Nucleus accumbens (tissue), 56 donors: ENCODE results near the gene C15orf61.

Experiments
- DNase-seq, 56 donors: peaks; one replicate each; lab custom pipeline; 2025; lab: John Stamatoyannopoulos, UW

The C15orf61 gene

GRCh38 chr15:67521029-67521782 is at the start of gene C15orf61:
Gene C15orf61, plus strand, starts transcription at chr15:67521131. Its CDS starts 118 bp downstream, at chr15:67521249.
- peak in 54 of 56 donors; percentile 45 to 91 (median 80) for DNase-seq

DNA sequence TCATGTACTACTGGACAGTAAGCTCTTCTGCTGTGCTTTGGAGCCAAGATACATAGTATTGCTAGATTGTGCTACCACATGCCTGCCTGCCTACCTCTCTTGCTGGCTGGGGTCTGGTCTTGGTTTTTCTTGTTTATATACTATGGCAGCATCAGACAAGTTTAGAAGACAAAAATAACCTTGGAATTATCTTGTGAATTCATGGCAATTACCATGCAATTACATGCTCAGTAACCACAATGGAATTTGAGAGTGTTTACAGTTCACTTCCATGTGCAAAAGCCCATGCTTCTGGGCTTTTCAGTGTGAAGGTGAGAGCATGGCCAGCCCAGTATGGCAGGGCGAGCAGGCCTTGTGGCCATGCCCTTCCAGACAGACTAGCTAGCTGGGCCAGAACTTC is 48.0 kb upstream of the C15orf61 start:
- no peak for DNase-seq

GRCh38 chr15:67474405-67475110 is 46.4 kb upstream of the C15orf61 start:
- no peak for DNase-seq

DNA sequence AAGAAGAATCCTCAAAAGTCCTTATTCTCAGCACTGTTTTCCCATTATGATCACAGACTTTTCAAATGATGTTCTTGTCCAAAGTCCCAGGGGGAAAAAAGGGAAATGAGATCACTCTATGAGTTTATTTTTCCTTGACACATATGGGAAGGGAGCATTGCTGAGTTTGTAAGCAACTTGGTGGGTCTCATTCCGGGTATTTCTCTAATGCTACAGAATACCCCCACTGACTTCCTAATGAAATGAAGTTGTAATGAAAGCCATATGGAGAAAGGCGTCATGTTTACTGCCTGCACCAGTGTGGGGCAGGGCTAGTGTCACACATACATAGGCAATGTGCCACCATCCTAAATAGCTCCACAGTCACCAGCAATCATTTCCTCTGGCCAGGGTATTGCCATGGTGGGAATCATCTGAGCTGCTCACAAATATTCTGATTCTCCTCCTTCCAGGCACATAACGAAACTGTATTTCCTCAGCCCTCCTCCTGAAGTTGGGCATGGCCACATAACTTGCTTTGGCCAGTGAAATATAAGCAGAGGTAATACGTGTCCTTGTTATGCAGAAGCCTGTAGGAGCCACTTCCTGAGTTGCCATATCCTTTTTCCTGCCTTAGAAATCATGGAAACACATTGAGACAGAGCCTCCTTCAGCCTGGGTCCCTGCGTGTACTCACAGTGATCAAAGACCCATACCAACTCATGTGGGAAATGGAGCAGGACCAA is 41.0 kb upstream of the C15orf61 start:
- DNase-seq: no peak

- DNase-seq: no peak
Observed at GRCh38 chr15:67480741-67481140, 40.2 kb upstream of the C15orf61 start.

DNA sequence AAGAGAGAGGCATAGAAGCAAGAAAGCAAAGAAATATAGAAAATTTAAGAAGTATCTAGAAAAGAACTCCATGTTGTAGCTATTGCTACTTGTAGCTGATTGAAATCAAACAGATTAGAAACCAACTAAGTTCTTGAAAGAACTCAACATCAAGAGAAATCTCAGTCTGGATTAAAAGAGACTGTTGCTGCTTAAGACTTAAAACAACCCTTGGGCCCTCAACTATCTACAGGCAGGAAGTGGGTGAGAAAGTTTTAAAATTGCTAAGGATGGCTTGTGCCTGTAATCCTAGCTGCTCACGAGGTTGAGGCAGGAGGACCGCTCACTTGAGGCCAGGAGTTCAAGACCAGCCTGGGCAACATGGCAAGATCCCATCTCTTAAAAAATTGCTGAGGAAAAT is 39.3 kb upstream of the C15orf61 start:
- DNase-seq: no peak

- DNase-seq: no peak
Observed at GRCh38 chr15:67495585-67495984, 25.3 kb upstream of the C15orf61 start.

DNA sequence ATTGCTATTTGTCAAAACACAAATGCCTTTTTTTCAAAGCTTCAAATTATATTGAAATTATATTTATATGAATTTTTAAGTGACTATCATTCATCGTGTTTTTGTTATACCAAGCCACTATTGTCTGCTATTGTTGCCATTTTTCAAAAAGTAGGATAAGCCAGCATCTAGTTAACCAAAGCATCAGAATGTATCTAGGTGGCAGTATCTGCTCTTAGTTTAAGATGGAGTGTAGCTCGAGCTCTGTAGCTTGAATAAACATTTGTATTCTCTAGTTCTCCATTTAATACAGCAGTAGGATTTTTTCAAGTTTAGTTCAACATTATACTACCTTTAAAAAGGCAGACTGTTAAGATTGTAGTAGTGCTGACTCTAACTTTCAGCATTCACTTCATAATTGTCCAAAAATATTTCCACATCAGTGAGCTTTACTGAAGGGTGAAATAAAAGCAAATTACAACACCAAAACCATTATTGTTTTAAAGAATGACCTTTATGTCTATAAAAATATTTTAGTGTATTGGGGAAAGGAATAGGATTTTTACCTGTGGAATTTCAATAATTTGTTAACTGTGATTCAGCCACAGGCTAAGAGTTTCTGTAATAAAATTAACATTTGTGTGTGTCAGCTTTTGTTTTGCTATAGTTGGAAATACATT is 19.6 kb upstream of the C15orf61 start:
- DNase-seq: no peak

DNA sequence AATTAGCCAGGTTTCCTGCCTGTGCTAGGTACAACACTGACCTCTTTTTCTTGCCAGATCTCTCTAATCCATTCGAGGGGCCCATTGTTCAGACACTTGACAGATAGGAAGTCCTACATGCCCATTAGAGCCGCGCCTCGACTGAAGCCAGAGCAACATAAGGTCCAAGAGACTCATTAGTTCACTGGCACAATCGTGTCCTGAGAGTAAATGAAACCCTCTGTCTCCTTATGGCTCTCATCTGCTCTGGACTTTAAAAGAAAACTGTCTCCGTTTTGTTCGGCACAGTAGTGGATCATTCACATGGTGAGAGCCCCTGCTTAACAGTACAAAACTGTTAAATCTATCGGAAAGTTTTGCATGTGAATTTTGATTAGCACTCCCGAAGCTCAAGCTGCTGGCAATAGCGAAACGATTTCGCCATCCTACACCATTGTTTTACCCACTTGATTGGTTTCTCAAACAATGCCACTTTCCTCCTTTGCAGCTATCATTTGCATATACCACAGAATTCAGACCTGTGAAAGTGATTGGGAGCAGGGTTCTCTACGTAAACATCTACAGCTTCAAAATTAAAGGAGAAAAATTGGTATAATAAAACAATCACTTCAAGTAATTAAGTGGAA is 19.0 kb upstream of the C15orf61 start:
- DNase-seq: peak in 3 of 56 donors; percentile 4 to 19 (median 7)

DNA sequence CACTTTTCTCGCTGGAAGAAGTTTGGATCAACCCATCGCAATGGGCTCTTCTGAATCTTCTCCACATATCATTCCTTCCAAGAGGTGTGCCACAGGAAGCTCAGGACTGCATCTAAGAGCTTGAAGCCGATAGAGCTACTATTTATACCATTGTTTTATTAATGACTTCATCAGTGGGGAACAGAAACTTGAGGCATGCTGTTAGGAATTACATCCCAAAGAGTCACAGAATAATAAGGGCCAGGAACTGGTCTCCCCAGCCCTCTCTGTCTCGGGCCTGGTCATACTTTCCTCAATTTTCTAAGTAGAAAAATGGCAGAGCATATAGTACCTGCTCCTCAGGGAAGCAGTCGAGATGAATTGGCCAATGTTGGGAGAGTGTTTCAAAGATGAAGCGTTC is 16.9 kb upstream of the C15orf61 start:
- no peak for DNase-seq

DNA sequence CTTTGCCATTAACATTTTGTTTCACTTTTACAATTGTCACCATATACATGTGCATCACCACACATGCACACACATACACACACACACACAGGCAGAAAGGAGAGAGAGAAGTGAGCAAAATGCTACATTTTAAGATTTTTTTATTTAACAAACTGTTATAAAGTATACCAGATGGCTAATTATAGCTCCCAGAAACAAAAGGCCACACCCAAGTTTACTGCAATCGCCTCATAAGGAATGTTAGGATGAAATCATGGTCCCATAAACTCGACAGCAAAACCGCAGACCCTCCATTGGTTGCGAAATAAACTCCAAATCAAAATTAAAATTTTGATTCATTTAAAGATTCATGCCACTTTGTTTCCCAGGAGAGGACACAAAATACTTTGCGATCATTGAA is 16.1 kb upstream of the C15orf61 start:
- no peak for DNase-seq

GRCh38 chr15:67505675-67506572 is 15.0 kb upstream of the C15orf61 start:
- DNase-seq: no peak

DNA sequence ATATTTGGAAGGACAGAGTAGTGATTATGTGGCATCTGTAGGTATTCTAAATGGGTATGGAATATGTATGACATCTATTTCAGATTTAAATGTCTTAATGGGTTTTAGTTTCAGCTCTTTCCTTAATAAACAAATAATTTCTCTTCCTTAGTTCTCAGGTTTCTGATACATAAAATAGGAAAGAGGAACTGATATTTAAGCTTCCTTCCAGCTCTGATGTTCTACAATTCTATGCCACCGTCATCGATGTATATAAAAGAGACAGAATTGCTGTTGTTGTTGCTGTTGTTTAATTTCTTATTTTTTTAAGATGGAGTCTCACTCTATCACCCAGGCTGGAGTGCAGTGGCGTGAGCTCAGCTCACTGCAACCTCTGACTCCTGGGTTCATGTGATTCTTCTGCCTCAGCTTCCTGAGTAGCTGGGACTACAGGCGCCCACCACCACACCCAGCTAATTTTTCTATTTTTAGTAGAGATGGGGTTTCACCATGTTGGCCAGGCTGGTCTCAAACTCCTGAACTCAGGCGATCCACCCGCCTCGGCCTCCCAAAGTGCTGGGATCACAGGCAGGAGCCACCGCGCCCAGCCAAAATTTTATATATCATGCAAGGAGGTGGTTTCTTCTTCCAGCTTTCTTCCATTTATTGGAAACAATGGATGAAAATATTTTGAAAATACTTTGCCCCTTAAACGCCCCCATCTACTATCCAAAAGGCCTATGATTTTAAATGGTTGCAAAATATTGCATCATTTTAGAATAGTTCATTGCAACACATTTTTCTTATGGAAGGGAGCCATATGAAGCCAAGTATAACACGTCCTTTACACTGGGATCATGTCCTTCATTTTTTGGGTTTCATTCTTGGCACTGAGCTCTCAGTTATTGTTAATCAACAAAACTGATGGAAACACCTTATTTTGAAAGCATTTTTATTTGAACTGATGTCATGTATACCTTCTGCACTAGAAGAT is 13.9 kb upstream of the C15orf61 start:
- DNase-seq: no peak

DNA sequence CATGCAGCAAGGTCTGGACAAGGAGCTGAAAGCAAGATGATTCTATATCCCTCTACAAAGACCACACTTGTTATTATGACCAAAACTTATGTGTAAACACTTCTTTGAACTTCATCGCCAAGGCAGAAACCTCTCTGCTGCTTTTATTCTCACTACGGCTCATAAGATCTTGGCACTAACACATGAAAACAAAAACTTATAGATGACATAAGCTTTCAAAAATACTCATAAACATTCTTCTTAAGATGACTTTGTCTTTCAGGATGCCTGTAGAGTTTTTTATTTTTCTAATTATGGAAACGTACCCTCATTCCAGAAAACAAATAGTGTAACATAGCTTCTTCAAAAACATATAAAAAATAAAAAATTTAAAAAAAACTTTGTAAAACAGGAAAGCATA is 12.5 kb upstream of the C15orf61 start:
- DNase-seq: no peak

DNA sequence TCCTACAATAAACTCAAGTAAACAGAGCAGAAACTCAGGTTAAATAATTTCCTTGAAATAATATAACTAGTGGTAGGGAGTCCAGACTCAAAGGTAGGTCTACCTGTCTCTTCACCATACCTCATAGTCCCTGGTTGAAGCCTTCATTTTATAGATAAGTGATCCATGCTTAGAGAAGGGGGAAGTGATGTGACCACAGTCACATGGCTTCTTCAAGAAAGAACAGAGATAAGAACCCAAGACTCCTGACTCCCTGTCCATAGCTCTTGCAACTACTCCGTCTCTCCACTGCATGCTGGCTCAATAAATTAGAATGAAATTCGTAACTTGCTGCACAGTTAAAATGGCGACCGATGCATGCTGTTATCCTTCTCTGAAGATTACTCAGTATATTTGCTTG is 11.0 kb upstream of the C15orf61 start:
- DNase-seq: no peak

DNA sequence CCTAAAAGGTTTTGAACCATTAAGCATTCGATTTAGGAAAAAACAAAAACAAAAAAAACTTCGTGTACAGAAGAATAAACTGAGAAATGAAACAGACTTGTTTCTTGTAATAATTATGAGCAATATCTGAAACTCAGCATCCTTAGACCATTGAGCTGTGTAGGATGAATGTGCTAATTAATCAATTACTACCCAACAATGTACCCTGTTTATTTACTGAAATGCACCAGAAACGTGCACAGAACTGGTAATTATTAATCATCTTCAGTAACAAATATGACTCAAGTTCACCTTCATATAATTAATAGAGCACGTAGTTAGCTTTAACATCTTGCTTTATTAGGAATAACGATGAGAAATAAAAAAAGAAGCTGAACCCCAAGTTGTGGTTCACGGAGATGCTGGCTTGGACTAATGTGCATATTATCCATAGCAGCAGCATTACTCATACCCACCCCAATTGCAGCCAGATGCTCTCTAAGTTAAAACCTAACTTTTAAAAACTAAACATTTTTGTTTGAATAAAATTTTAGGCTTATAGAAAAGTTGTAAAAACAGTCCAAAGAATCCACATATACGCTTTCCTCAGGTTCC is 10.2 kb upstream of the C15orf61 start:
- no peak for DNase-seq

- no peak for DNase-seq
Observed at GRCh38 chr15:67511606-67512005, 9.3 kb upstream of the C15orf61 start.

- no peak for DNase-seq
Observed at GRCh38 chr15:67512140-67512539, 8.8 kb upstream of the C15orf61 start.
